Astrocyte (in vitro differentiated cells and primary cell): Measurements from ENCODE around the gene NEK6. TPM values are rescaled to one million over a fixed set of nuclear protein-coding genes. Genes with fewer than 3 reads are reported as not detected.

ENCODE experiments used
- DNase-seq: peaks from one replicate; pipeline ENCODE4 v3.0.0-alpha.2; 2010; ENCODE audit warnings: low read depth
- FAIRE-seq: peaks from 2 replicates; lab custom pipeline; 2011; peaks lifted over from hg19 to GRCh38; lab: Jason Lieb, UNC
- H2AFZ ChIP-seq: 2 replicates; pipeline ENCODE4 v1.6.0; 2012; ENCODE audit warnings: low read depth, low read length, inconsistent platforms
- H3K27ac ChIP-seq: 2 replicates; pipeline ENCODE4 v1.5.1; 2011; ENCODE audit warnings: low read depth, low read length, inconsistent platforms
- H3K27me3 ChIP-seq: 2 replicates; pipeline ENCODE4 v1.6.0; 2011; ENCODE audit warnings: low read length, inconsistent platforms; ENCODE audit not compliant: insufficient read depth
- H3K36me3 ChIP-seq: 2 replicates; pipeline ENCODE4 v1.5.1; 2011; ENCODE audit warnings: low read length, inconsistent platforms; ENCODE audit not compliant: insufficient read depth
- H3K4me1 ChIP-seq: 2 replicates; pipeline ENCODE4 v1.5.1; 2011; ENCODE audit warnings: low read length, inconsistent platforms; ENCODE audit not compliant: insufficient read depth
- H3K4me2 ChIP-seq: 2 replicates; pipeline ENCODE4 v1.6.0; 2012; ENCODE audit warnings: low read length, inconsistent platforms
- H3K4me3 ChIP-seq: 2 replicates; pipeline ENCODE4 v1.5.1; 2011; ENCODE audit warnings: low read depth, mild to moderate bottlenecking, low read length, inconsistent platforms; ENCODE audit not compliant: insufficient read depth
- H3K79me2 ChIP-seq: 2 replicates; pipeline ENCODE4 v1.6.0; 2012; ENCODE audit warnings: mild to moderate bottlenecking, low read length, inconsistent platforms; ENCODE audit not compliant: insufficient read depth
- H3K9ac ChIP-seq: 2 replicates; pipeline ENCODE4 v1.6.0; 2012; ENCODE audit warnings: mild to moderate bottlenecking, low read length, inconsistent platforms
- H3K9me3 ChIP-seq: 2 replicates; pipeline ENCODE4 v1.5.1; 2012; ENCODE audit warnings: low read depth, mild to moderate bottlenecking, low read length, inconsistent platforms; ENCODE audit not compliant: insufficient read depth
- H4K20me1 ChIP-seq: 2 replicates; pipeline ENCODE4 v1.6.0; 2012; ENCODE audit warnings: low read length, inconsistent platforms; ENCODE audit not compliant: insufficient read depth
- H3K27ac Mint-ChIP-seq: one replicate; pipeline ENCODE4 v1.8.0; 2021; ENCODE audit warnings: mild to moderate bottlenecking, mixed read lengths; ENCODE audit not compliant: unreplicated experiment
- H3K27me3 Mint-ChIP-seq: one replicate; pipeline ENCODE4 v1.8.0; 2021; ENCODE audit warnings: low read depth, mixed read lengths; ENCODE audit not compliant: unreplicated experiment
- H3K36me3 Mint-ChIP-seq: one replicate; pipeline ENCODE4 v1.8.0; 2021; ENCODE audit warnings: low read depth, mixed read lengths; ENCODE audit not compliant: unreplicated experiment
- H3K4me1 Mint-ChIP-seq: one replicate; pipeline ENCODE4 v1.8.0; 2021; ENCODE audit warnings: low read depth, mixed read lengths; ENCODE audit not compliant: unreplicated experiment
- H3K4me3 Mint-ChIP-seq: one replicate; pipeline ENCODE4 v1.8.0; 2021; ENCODE audit warnings: mild to moderate bottlenecking, moderate library complexity, mixed read lengths; ENCODE audit not compliant: unreplicated experiment
- H3K9me3 Mint-ChIP-seq: one replicate; pipeline ENCODE4 v1.8.0; 2021; ENCODE audit warnings: mild to moderate bottlenecking, mixed read lengths; ENCODE audit not compliant: unreplicated experiment
- EZH2 ChIP-seq: IDR thresholded peaks from 2 replicates; pipeline ENCODE4 v1.6.1; 2012; ENCODE audit warnings: mild to moderate bottlenecking, low read length, inconsistent platforms; ENCODE audit not compliant: insufficient read depth
- total RNA-seq: library from RNA; stranded (reverse); gene quantifications from 2 replicates; pipeline ENCODE4 v1.2.1, GENCODE V29; 2021
- TF ChIP-seq, protein P1 (sequence below): IDR thresholded peaks from 2 replicates; pipeline ENCODE4 v1.5.1; 2011; ENCODE audit warnings: low read depth, mild to moderate bottlenecking, inconsistent platforms, low read length, moderate library complexity; ENCODE audit not compliant: insufficient read depth

NEK6 gene
- total RNA-seq, 1 donor from 2014 or later, result 76.8 TPM

DNA sequence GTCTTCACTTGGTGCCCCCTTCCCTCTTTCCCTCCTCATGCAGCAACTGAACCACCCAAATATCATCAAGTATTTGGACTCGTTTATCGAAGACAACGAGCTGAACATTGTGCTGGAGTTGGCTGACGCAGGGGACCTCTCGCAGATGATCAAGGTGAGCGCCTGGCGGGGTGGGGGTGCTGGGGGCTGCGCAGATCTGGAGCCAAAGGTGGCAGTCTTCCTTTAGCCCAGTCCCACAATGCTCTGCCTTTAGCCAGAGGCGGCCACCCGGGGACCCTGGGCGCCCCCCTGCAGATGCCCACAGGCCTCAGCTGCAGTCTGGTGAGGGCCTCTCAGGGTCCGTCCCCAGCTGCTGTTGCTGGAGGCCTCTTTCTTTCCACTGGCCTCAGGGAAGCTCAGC, 63.7 kb downstream of the NEK6 start:
- no peak for DNase-seq
- no peak overlapping the region for H3K4me3 Mint-ChIP-seq
- H4K20me1 ChIP-seq, result peaks cover 22% of the 10 kb centered on the region

DNA sequence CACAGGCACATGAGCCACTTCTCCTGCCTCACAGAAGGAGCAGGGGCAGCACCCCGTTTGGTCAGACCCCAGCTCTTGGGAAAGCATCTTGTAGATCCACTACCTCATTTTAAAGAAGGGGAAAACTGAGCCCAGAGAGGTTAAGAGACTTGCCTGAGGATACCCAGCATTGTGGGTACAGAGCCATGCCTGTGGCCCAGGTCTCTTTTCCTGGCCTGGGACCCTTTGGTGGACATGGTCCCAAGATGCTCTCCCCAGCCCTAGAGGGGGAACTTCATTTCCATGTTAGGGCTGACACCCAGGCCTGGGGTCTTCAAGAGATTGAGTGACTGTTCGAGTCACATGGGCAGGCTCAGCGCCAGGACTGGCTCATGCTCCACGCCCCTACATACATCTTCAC, 64.2 kb downstream of the NEK6 start:
- Mint-ChIP-seq H3K27ac (no peak overlapping the region), H3K4me1 (no peaks in the 10 kb centered on the region), H3K9me3 (peaks cover 1% of the 10 kb centered on the region), H3K36me3 (peaks cover 15% of the 10 kb centered on the region), H3K4me3 (no peak overlapping the region), H3K27me3 (no peaks in the 10 kb centered on the region)
- Histone ChIP-seq H3K27me3 (no peaks in the 10 kb centered on the region), H3K36me3 (peaks cover 28% of the 10 kb centered on the region), H3K4me1 (no peaks in the 10 kb centered on the region), H2AFZ (no peak overlapping the region), H3K79me2 (peaks cover 7% of the 10 kb centered on the region), H3K9ac (no peak overlapping the region), H3K9me3 (no peaks in the 10 kb centered on the region), H3K27ac (no peak overlapping the region), H4K20me1 (peaks cover 22% of the 10 kb centered on the region), H3K4me2 (no peak overlapping the region), H3K4me3 (no peak overlapping the region)
- no peak for TF ChIP-seq EZH2
- TF ChIP-seq, protein P1, sequence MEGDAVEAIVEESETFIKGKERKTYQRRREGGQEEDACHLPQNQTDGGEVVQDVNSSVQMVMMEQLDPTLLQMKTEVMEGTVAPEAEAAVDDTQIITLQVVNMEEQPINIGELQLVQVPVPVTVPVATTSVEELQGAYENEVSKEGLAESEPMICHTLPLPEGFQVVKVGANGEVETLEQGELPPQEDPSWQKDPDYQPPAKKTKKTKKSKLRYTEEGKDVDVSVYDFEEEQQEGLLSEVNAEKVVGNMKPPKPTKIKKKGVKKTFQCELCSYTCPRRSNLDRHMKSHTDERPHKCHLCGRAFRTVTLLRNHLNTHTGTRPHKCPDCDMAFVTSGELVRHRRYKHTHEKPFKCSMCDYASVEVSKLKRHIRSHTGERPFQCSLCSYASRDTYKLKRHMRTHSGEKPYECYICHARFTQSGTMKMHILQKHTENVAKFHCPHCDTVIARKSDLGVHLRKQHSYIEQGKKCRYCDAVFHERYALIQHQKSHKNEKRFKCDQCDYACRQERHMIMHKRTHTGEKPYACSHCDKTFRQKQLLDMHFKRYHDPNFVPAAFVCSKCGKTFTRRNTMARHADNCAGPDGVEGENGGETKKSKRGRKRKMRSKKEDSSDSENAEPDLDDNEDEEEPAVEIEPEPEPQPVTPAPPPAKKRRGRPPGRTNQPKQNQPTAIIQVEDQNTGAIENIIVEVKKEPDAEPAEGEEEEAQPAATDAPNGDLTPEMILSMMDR, result no peak
- FAIRE-seq (no peak), DNase-seq (no peak)

More for the DNA sequence above, 63.7 kb downstream of the NEK6 start:
- H3K4me1 ChIP-seq, result no peaks in the 10 kb centered on the region
- no peak overlapping the region for H3K27ac Mint-ChIP-seq
- H3K9ac ChIP-seq, result no peak overlapping the region
- peaks cover 3% of the 10 kb centered on the region for H3K9me3 Mint-ChIP-seq
- no peaks in the 10 kb centered on the region for H3K27me3 ChIP-seq
- no peak overlapping the region for H3K27ac ChIP-seq
- no peaks in the 10 kb centered on the region for H3K27me3 Mint-ChIP-seq
- H3K36me3 ChIP-seq, result peaks cover 31% of the 10 kb centered on the region
- peaks cover 19% of the 10 kb centered on the region for H3K36me3 Mint-ChIP-seq
- peaks cover 7% of the 10 kb centered on the region for H3K79me2 ChIP-seq
- no peak overlapping the region for H2AFZ ChIP-seq
- TF ChIP-seq, protein P1, result no peak
- TF ChIP-seq EZH2, result no peak
- H3K4me2 ChIP-seq, result no peak overlapping the region
- H3K4me3 ChIP-seq, result no peak overlapping the region
- no peak for FAIRE-seq
- no peaks in the 10 kb centered on the region for H3K4me1 Mint-ChIP-seq
- H3K9me3 ChIP-seq, result no peaks in the 10 kb centered on the region

GRCh38 chr9:124322618-124323432, 65.1 kb downstream of the NEK6 start:
- no peak overlapping the region for H3K4me3 Mint-ChIP-seq
- Histone ChIP-seq H2AFZ (no peak overlapping the region), H3K4me3 (no peak overlapping the region), H3K4me1 (no peaks in the 10 kb centered on the region), H3K9me3 (no peaks in the 10 kb centered on the region), H4K20me1 (peaks cover 22% of the 10 kb centered on the region), H3K36me3 (peaks cover 27% of the 10 kb centered on the region), H3K9ac (no peak overlapping the region), H3K79me2 (peaks cover 7% of the 10 kb centered on the region), H3K27ac (no peak overlapping the region), H3K27me3 (no peaks in the 10 kb centered on the region), H3K4me2 (no peak overlapping the region)
- TF ChIP-seq EZH2, result no peak
- TF ChIP-seq, protein P1, result no peak
- H3K4me1 Mint-ChIP-seq, result no peaks in the 10 kb centered on the region
- no peaks in the 10 kb centered on the region for H3K27me3 Mint-ChIP-seq
- H3K36me3 Mint-ChIP-seq, result peaks cover 18% of the 10 kb centered on the region
- no peaks in the 10 kb centered on the region for H3K9me3 Mint-ChIP-seq
- H3K27ac Mint-ChIP-seq, result no peak overlapping the region
- DNase-seq, result no peak
- no peak for FAIRE-seq
